Measurements from ENCODE around the gene CA10. TPM values are rescaled to one million over a fixed set of nuclear protein-coding genes. Genes with fewer than 3 reads are reported as not detected.

CA10 gene
- total RNA-seq, 1 experiment from 2014 or later = 0.46 TPM

GRCh38 chr17:51926448-51926847, 232.1 kb downstream of the CA10 start:
- Histone ChIP-seq H3K4ac (ENCODE audit: low read depth, low read length) (no peak overlapping the region), H3K79me1 (ENCODE audit: insufficient read depth, low read depth, low read length, poor library complexity, severe bottlenecking) (no peaks in the 10 kb centered on the region), H2BK12ac (ENCODE audit: insufficient read length, low read depth, low read length) (no peak overlapping the region), H4K91ac (ENCODE audit: insufficient read length, low read depth, low read length) (no peak overlapping the region), H2BK120ac (ENCODE audit: low read depth, low read length, poor library complexity, severe bottlenecking) (no peak overlapping the region), H3K79me2 (ENCODE audit: insufficient read depth, low read length) (no peaks in the 10 kb centered on the region), H2BK5ac (ENCODE audit: insufficient read length, low read length) (no peak overlapping the region), H2AFZ (ENCODE audit: low read length) (no peak overlapping the region), H4K20me1 (ENCODE audit: control insufficient read depth, insufficient read depth, insufficient read length) (no peaks in the 10 kb centered on the region), H2BK20ac (ENCODE audit: low read depth, low read length, poor library complexity, severe bottlenecking) (no peak overlapping the region), H3K23ac (ENCODE audit: insufficient read length, low read depth, low read length) (no peak overlapping the region), H3K56ac (ENCODE audit: insufficient read length, low read depth, low read length) (no peak overlapping the region), H4K8ac (replicated peaks; ENCODE audit: insufficient read length, low read depth, low read length) (no peak overlapping the region), H3K23me2 (ENCODE audit: insufficient read length, low read depth, low read length, poor library complexity, severe bottlenecking) (no peaks in the 10 kb centered on the region), H3K27ac (ENCODE audit: insufficient read length, low read depth, low read length) (no peak overlapping the region), H2BK15ac (ENCODE audit: low read depth, low read length) (no peak overlapping the region), H2AK5ac (ENCODE audit: insufficient read length, low read length) (no peak overlapping the region), H3K27me3 (ENCODE audit: insufficient read depth, low read length) (no peaks in the 10 kb centered on the region), H3K14ac (ENCODE audit: insufficient read depth, low read length) (no peak overlapping the region), H3K18ac (ENCODE audit: insufficient read length, low read depth, low read length) (no peak overlapping the region), H3K9ac (ENCODE audit: extremely low read depth, insufficient read length, low read length) (no peak overlapping the region), H4K5ac (ENCODE audit: insufficient read length, low read depth, low read length) (no peak overlapping the region), H3K4me1 (ENCODE audit: insufficient read depth, low read length) (peaks cover 2% of the 10 kb centered on the region; the same call in 1 of the 2 replicates), H3K9me3 (ENCODE audit: control insufficient read depth, low read depth, low read length) (no peaks in the 10 kb centered on the region), H3T11ph (ENCODE audit: low read length) (no peak overlapping the region), H3K4me2 (ENCODE audit: insufficient read depth, insufficient read length, low read length) (no peak overlapping the region)
- WGBS (ENCODE audit: extremely low coverage, insufficient read length, low lambda C conversion rate) = no CpG with 5 or more reads among the region's 4 CpGs
- no peaks in the 10 kb centered on the region for H3K27me3 Mint-ChIP-seq (ENCODE audit: low read depth)
- no peak overlapping the region for H3K27ac Mint-ChIP-seq
- TF ChIP-seq CTCF (conservative IDR thresholded peaks at IDR 0.05) = no peak
- no peaks in the 10 kb centered on the region for H3K36me3 Mint-ChIP-seq (ENCODE audit: insufficient read depth in 1 of 3, low read depth in 3 of 3)
- no peaks in the 10 kb centered on the region for H3K9me3 Mint-ChIP-seq
- H3K4me1 Mint-ChIP-seq = peaks cover 20% of the 10 kb centered on the region in 2 experiments
- no peak overlapping the region for H3K4me3 Mint-ChIP-seq
- DNase-seq = no peak

All from H9 (cell line).